SJCRH30 (cell line): Measurements from ENCODE around the gene SLC6A6. TPM values are rescaled to one million over a fixed set of nuclear protein-coding genes. Genes with fewer than 3 reads are reported as not detected.
A peak's percentile ranks its signal among the peaks of the same experiment; 100 is the strongest.

Source experiments
- DNase-seq, 2 experiments: peaks; one replicate each; pipeline ENCODE4 v3.0.0-alpha.2; 2015 to 2020
- H3K27ac ChIP-seq: fragments of 250-450 bp; sonication (Bioruptor Pico); 2 replicates; pipeline ENCODE4 v1.5.1; 2020; ENCODE audit warnings: mild to moderate bottlenecking, moderate library complexity
- H3K27me3 ChIP-seq: fragments of 250-450 bp; sonication (Bioruptor Pico); 2 replicates; pipeline ENCODE4 v1.5.1; 2020; ENCODE audit warnings: mild to moderate bottlenecking, moderate library complexity
- H3K36me3 ChIP-seq: fragments of 250-450 bp; sonication (Bioruptor Pico); 2 replicates; pipeline ENCODE4 v1.5.1; 2020; ENCODE audit warnings: mild to moderate bottlenecking, moderate library complexity
- H3K4me1 ChIP-seq: fragments of 250-450 bp; sonication (Bioruptor Pico); 2 replicates; pipeline ENCODE4 v1.5.1; 2020; ENCODE audit warnings: mild to moderate bottlenecking, moderate library complexity
- H3K4me3 ChIP-seq: fragments of 250-450 bp; sonication (Bioruptor Pico); 2 replicates; pipeline ENCODE4 v1.5.1; 2020; ENCODE audit warnings: mild to moderate bottlenecking, moderate library complexity
- H3K9me3 ChIP-seq: fragments of 250-450 bp; sonication (Bioruptor Pico); replicated peaks from 2 replicates; pipeline ENCODE4 v1.5.1; 2020; ENCODE audit warnings: mild to moderate bottlenecking, moderate library complexity
- total RNA-seq: library from RNA; depleted of rRNA; stranded (reverse); fragments of >200 nt; shearing (Covaris generic); gene quantifications from 2 replicates; pipeline ENCODE4 v1.2.3, GENCODE V29; 2014

SLC6A6 gene
- total RNA-seq, 1 experiment from 2014 or later = 10.9 TPM

DNA sequence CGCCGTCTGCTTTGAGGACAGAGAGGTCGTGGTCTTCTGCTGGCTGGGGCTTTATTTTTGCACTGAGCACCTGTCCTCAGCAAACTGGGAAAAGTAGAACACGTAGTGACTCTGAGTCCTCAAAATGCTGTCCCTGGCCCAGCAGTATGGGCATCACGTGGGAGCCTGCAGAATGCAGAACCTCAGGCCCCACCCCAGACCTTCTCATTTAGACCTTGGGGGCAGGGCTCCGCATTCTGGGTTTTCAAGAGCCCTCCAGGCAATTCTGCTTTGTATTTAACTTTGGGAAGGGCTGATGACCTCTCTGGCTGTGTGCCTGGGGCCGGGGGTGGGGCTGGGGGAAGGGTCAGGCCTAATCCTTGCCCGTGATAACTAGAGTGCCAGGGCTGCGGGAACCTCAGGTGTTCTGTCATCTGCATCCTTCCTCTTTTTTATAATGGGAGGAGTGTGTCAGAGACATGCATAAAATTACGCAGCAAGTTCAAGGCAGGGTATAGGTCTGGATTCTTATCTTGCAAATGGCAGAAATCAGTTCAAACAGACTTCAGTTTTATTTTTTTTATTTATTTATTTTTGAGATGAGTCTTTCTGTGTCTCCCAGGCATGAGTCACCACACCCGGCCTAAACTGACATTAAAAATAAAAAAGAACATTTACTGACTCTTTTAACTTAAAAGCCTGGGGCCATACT, 11.1 kb downstream of the SLC6A6 start:
- Histone ChIP-seq H3K36me3 (no peaks in the 10 kb centered on the region), H3K27me3 (no peaks in the 10 kb centered on the region), H3K4me1 (peaks cover 19% of the 10 kb centered on the region), H3K4me3 (no peak overlapping the region), H3K27ac (no peak overlapping the region), H3K9me3 (no peaks in the 10 kb centered on the region)
- no peak for DNase-seq

DNA sequence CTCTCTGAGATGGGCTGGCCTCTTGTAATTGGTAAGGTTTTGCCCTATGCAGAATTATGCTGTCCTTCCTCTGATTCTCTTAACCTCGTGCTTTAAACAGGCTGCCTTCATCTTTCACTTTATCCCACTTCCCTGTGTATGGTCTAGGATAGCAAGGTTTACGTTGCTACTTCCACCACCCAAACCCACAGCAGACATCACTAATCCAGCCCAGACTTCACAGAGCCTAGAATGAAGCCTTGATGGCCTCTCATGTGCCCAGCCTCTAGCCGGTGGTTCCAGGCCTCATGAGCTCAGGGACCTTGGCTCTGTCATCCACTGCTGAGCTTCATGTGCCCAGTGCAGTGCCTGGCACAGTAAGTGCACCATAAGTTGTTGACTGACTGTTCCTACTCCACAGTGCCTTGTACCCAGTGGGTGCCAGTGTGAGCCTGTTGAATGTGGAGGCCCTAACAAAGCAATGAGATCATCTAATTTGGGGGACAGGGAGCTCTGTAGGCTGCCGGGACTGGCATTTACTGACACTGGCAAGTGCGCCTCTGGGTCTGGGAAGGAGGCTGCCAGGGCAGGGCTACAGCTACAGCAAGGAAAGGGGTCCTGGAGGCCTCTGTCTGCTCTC, 12.5 kb downstream of the SLC6A6 start:
- DNase-seq = no peak
- no peak overlapping the region for H3K4me3 ChIP-seq
- no peaks in the 10 kb centered on the region for H3K27me3 ChIP-seq
- no peak overlapping the region for H3K27ac ChIP-seq
- no peaks in the 10 kb centered on the region for H3K36me3 ChIP-seq
- no peaks in the 10 kb centered on the region for H3K9me3 ChIP-seq
- H3K4me1 ChIP-seq = peaks cover 19% of the 10 kb centered on the region

GRCh38 chr3:14415501-14415900, 13.1 kb downstream of the SLC6A6 start:
- DNase-seq = no peak
- H3K27me3 ChIP-seq = no peaks in the 10 kb centered on the region
- peaks cover 19% of the 10 kb centered on the region for H3K4me1 ChIP-seq
- H3K27ac ChIP-seq = no peak overlapping the region
- no peaks in the 10 kb centered on the region for H3K9me3 ChIP-seq
- no peak overlapping the region for H3K4me3 ChIP-seq
- no peaks in the 10 kb centered on the region for H3K36me3 ChIP-seq

- no peak for DNase-seq
- H3K4me1 ChIP-seq = peaks cover 19% of the 10 kb centered on the region
- H3K27me3 ChIP-seq = no peaks in the 10 kb centered on the region
- H3K9me3 ChIP-seq = no peaks in the 10 kb centered on the region
- H3K27ac ChIP-seq = no peak overlapping the region
- H3K36me3 ChIP-seq = no peaks in the 10 kb centered on the region
- no peak overlapping the region for H3K4me3 ChIP-seq
These were observed 14.0 kb downstream of the SLC6A6 start for GRCh38 chr3:14416453-14416852.

GRCh38 chr3:14418296-14419250, 16.2 kb downstream of the SLC6A6 start:
- Histone ChIP-seq H3K4me1 (no peaks in the 10 kb centered on the region), H3K27me3 (no peaks in the 10 kb centered on the region), H3K4me3 (no peak overlapping the region), H3K27ac (no peak overlapping the region), H3K36me3 (no peaks in the 10 kb centered on the region), H3K9me3 (no peaks in the 10 kb centered on the region)
- DNase-seq = no peak

GRCh38 chr3:14422016-14422963, 19.9 kb downstream of the SLC6A6 start:
- H3K4me3 ChIP-seq = no peak overlapping the region
- no peak for DNase-seq

DNA sequence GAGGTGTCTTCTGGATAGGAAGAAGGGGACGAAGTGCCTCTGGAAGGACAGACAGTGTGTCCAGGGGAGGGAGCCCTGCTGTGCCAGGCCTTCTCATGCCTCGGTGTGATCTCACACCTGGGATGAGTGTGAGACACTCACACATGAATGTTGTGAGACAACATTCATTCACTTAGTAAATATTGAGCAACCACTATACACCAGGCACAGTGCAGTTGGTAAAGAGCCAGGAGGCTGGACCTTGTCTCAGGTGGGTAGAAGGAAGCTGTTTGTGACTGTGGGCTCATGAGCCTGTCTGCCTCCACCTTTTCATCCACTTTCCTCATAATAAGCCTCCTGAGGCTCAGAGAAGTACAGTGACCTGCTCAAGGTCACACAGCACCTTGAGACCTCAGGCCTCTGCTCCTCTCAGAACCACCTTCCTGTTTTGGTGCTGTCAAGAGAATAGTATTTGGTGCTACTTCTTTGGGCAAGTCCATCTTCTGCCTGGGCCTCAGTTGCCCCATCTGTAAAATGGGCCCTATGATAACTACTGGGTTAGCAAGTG, 20.9 kb downstream of the SLC6A6 start:
- Histone ChIP-seq H3K9me3 (no peaks in the 10 kb centered on the region), H3K36me3 (no peaks in the 10 kb centered on the region), H3K4me1 (peaks cover 26% of the 10 kb centered on the region), H3K4me3 (no peak overlapping the region), H3K27ac (no peak overlapping the region), H3K27me3 (no peaks in the 10 kb centered on the region)
- no peak for DNase-seq

More at GRCh38 chr3:14422016-14422963, 19.9 kb downstream of the SLC6A6 start:
- Histone ChIP-seq H3K27ac (no peak overlapping the region), H3K27me3 (no peaks in the 10 kb centered on the region), H3K9me3 (no peaks in the 10 kb centered on the region), H3K36me3 (no peaks in the 10 kb centered on the region), H3K4me1 (peaks cover 20% of the 10 kb centered on the region)

GRCh38 chr3:14423963-14424362, 21.6 kb downstream of the SLC6A6 start:
- Histone ChIP-seq H3K27ac (no peak overlapping the region), H3K9me3 (no peaks in the 10 kb centered on the region), H3K4me1 (peaks cover 28% of the 10 kb centered on the region), H3K36me3 (no peaks in the 10 kb centered on the region), H3K27me3 (no peaks in the 10 kb centered on the region), H3K4me3 (no peak overlapping the region)
- DNase-seq = no peak

- Histone ChIP-seq H3K27me3 (no peaks in the 10 kb centered on the region), H3K4me3 (no peak overlapping the region), H3K9me3 (no peaks in the 10 kb centered on the region), H3K4me1 (peaks cover 28% of the 10 kb centered on the region), H3K36me3 (no peaks in the 10 kb centered on the region), H3K27ac (no peak overlapping the region)
- peak in 1 of 2 experiments; percentile 54 for DNase-seq
These were observed 22.5 kb downstream of the SLC6A6 start for GRCh38 chr3:14424711-14425580.

GRCh38 chr3:14425581-14426304, 23.3 kb downstream of the SLC6A6 start:
- H3K9me3 ChIP-seq = no peaks in the 10 kb centered on the region
- no peaks in the 10 kb centered on the region for H3K36me3 ChIP-seq
- no peaks in the 10 kb centered on the region for H3K27me3 ChIP-seq
- no peak overlapping the region for H3K4me3 ChIP-seq
- no peak overlapping the region for H3K27ac ChIP-seq
- no peak for DNase-seq
- peaks cover 28% of the 10 kb centered on the region for H3K4me1 ChIP-seq

DNA sequence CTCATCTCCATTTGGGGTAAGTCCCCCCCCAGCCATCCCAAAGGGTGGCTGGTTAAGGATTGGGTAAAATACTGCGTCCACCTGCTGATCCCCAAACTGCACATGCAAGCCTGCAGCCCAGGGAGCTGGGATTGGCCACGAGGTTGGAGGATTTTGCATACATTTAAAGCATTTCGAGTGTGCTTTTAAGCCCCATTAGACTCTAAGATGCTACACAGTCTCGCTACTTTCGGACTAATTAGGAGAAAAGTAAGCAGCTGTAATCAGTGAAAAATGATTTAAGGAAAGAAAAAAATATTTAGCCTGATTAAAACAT, 23.9 kb downstream of the SLC6A6 start:
- no peaks in the 10 kb centered on the region for H3K27me3 ChIP-seq
- no peak overlapping the region for H3K4me3 ChIP-seq
- DNase-seq = no peak
- H3K36me3 ChIP-seq = no peaks in the 10 kb centered on the region
- no peaks in the 10 kb centered on the region for H3K9me3 ChIP-seq
- peaks cover 29% of the 10 kb centered on the region for H3K4me1 ChIP-seq
- H3K27ac ChIP-seq = no peak overlapping the region

- peaks cover 46% of the 10 kb centered on the region for H3K4me1 ChIP-seq
These were observed 26.0 kb downstream of the SLC6A6 start for GRCh38 chr3:14428087-14429033.

More at GRCh38 chr3:14428087-14429033, 26.0 kb downstream of the SLC6A6 start:
- H3K36me3 ChIP-seq = no peaks in the 10 kb centered on the region
- H3K27me3 ChIP-seq = no peaks in the 10 kb centered on the region
- H3K9me3 ChIP-seq = no peaks in the 10 kb centered on the region
- no peak overlapping the region for H3K27ac ChIP-seq
- DNase-seq = peak; percentile 44 to 62
- H3K4me3 ChIP-seq = no peak overlapping the region
